Suprapubic skin (tissue), 4 donors: ENCODE results near the gene ELF1. TPM values are rescaled to one million over a fixed set of nuclear protein-coding genes. Genes with fewer than 3 reads are reported as not detected.

Experiments used
- DNase-seq, 2 donors: peaks; one replicate each; pipeline ENCODE4 v3.0.0-alpha.2; 2019; ENCODE audit warnings: low spot score in 2 of 2
- H3K27ac ChIP-seq: fragments of 200-600 bp; sonication (generic); one replicate; pipeline ENCODE4 v1.5.1; 2019
- H3K27me3 ChIP-seq: fragments of 200-600 bp; sonication (generic); one replicate; pipeline ENCODE4 v1.5.1; 2019
- H3K36me3 ChIP-seq: fragments of 200-600 bp; sonication (generic); one replicate; pipeline ENCODE4 v1.5.1; 2019
- H3K4me1 ChIP-seq: fragments of 200-600 bp; sonication (generic); one replicate; pipeline ENCODE4 v1.5.1; 2019
- H3K4me3 ChIP-seq: fragments of 200-600 bp; sonication (generic); one replicate; pipeline ENCODE4 v1.5.1; 2019; ENCODE audit warnings: mild to moderate bottlenecking
- H3K9me3 ChIP-seq: fragments of 200-600 bp; sonication (generic); one replicate; pipeline ENCODE4 v1.5.1; 2019
- CTCF ChIP-seq, 2 donors: fragments of 200-600 bp in 1 of 2; fragments of 450-650 bp in 1 of 2; sonication (generic) in 1 of 2; IDR thresholded peaks; one replicate each; pipeline ENCODE4 v1.5.1; 2016 to 2019; ENCODE audit warnings: antibody characterized with exemption in 2 of 2, mild to moderate bottlenecking in 1 of 2, moderate library complexity in 1 of 2
- EP300 ChIP-seq: sonication (generic); formaldehyde crosslinking; IDR thresholded peaks from one replicate; pipeline ENCODE4 v1.6.1; 2017; ENCODE audit warnings: antibody characterized with exemption
- POLR2A ChIP-seq, 2 donors: fragments of 450-650 bp; IDR thresholded peaks; one replicate each; pipeline ENCODE4 v1.6.1; 2017; ENCODE audit warnings: antibody characterized with exemption in 2 of 2, mild to moderate bottlenecking in 2 of 2, moderate library complexity in 2 of 2
- POLR2AphosphoS5 ChIP-seq, 3 donors: sonication (generic); formaldehyde crosslinking; IDR thresholded peaks; one replicate each; pipeline ENCODE4 v1.6.1; 2017; ENCODE audit warnings: antibody characterized with exemption in 3 of 3
- WGBS: methylation state at CpG from one replicate; pipeline ENCODE4 v1.1.5; 2018; 5-methylcytosine and 5-hydroxymethylcytosine counted together
- total RNA-seq, 4 donors: library from RNA; depleted of rRNA; stranded (reverse); fragments of >200 nt; gene quantifications; one replicate each; pipeline ENCODE4 v1.1.0, GENCODE V29; 2016

ELF1 gene
- total RNA-seq, 4 donors from 2014 or later: 81.7 to 123 (median 111) TPM

- Histone ChIP-seq H3K27me3 (no peaks in the 10 kb centered on the region), H3K27ac (no peak overlapping the region), H3K4me1 (peaks cover 64% of the 10 kb centered on the region), H3K9me3 (no peaks in the 10 kb centered on the region), H3K4me3 (no peak overlapping the region), H3K36me3 (no peaks in the 10 kb centered on the region)
- WGBS: 80% methylated on average over 2 of the region's 2 CpGs
- no peak for DNase-seq
- no peak for TF ChIP-seq POLR2AphosphoS5 (IDR thresholded peaks at IDR 0.05)
- TF ChIP-seq POLR2A (IDR thresholded peaks at IDR 0.05): no peak
- no peak for TF ChIP-seq EP300
- no peak for TF ChIP-seq CTCF (IDR thresholded peaks at IDR 0.05)
Observed at GRCh38 chr13:40987606-40988280, 31.4 kb downstream of the ELF1 start.

GRCh38 chr13:40986101-40986856, 32.8 kb downstream of the ELF1 start:
- Histone ChIP-seq H3K27me3 (no peaks in the 10 kb centered on the region), H3K27ac (peak overlapping the region; percentile 46), H3K4me1 (peaks cover 61% of the 10 kb centered on the region), H3K9me3 (no peaks in the 10 kb centered on the region), H3K36me3 (no peaks in the 10 kb centered on the region), H3K4me3 (peak overlapping the region; percentile 4)
- DNase-seq: no peak
- no peak for TF ChIP-seq POLR2AphosphoS5 (IDR thresholded peaks at IDR 0.05)
- TF ChIP-seq POLR2A (IDR thresholded peaks at IDR 0.05): no peak
- no peak for TF ChIP-seq EP300
- TF ChIP-seq CTCF (IDR thresholded peaks at IDR 0.05): no peak
- 31% methylated on average over 5 of the region's 5 CpGs for WGBS

GRCh38 chr13:40985381-40986100, 33.6 kb downstream of the ELF1 start:
- H3K9me3 ChIP-seq: no peaks in the 10 kb centered on the region
- TF ChIP-seq CTCF (IDR thresholded peaks at IDR 0.05) (no peak), EP300 (no peak), POLR2AphosphoS5 (IDR thresholded peaks at IDR 0.05) (no peak), POLR2A (IDR thresholded peaks at IDR 0.05) (no peak)
- H3K27me3 ChIP-seq: no peaks in the 10 kb centered on the region
- H3K4me1 ChIP-seq: peaks cover 57% of the 10 kb centered on the region
- DNase-seq: no peak
- H3K27ac ChIP-seq: peak overlapping the region; percentile 75
- H3K4me3 ChIP-seq: peak overlapping the region; percentile 24
- 70% methylated on average over 5 of the region's 5 CpGs for WGBS
- H3K36me3 ChIP-seq: no peaks in the 10 kb centered on the region

GRCh38 chr13:40984668-40985366, 34.3 kb downstream of the ELF1 start:
- WGBS: 21% methylated on average over 3 of the region's 3 CpGs
- H3K36me3 ChIP-seq: no peaks in the 10 kb centered on the region
- no peak for DNase-seq
- H3K9me3 ChIP-seq: no peaks in the 10 kb centered on the region
- peak overlapping the region; percentile 75 for H3K27ac ChIP-seq
- TF ChIP-seq POLR2A (IDR thresholded peaks at IDR 0.05) (no peak), EP300 (no peak), POLR2AphosphoS5 (IDR thresholded peaks at IDR 0.05) (no peak)
- no peaks in the 10 kb centered on the region for H3K27me3 ChIP-seq
- H3K4me3 ChIP-seq: peak overlapping the region; percentile 24
- peaks cover 63% of the 10 kb centered on the region for H3K4me1 ChIP-seq
